HG03521 (cell line): Measurements from ENCODE around the gene SF3A2.

ENCODE experiments used
- ATAC-seq: cut with Tn5 transposase; IDR thresholded peaks from one replicate; pipeline ENCODE4 v1.9.1; 2021; ENCODE audit warnings: mild to moderate bottlenecking, moderate library complexity; ENCODE audit not compliant: unreplicated experiment

SF3A2 gene

DNA sequence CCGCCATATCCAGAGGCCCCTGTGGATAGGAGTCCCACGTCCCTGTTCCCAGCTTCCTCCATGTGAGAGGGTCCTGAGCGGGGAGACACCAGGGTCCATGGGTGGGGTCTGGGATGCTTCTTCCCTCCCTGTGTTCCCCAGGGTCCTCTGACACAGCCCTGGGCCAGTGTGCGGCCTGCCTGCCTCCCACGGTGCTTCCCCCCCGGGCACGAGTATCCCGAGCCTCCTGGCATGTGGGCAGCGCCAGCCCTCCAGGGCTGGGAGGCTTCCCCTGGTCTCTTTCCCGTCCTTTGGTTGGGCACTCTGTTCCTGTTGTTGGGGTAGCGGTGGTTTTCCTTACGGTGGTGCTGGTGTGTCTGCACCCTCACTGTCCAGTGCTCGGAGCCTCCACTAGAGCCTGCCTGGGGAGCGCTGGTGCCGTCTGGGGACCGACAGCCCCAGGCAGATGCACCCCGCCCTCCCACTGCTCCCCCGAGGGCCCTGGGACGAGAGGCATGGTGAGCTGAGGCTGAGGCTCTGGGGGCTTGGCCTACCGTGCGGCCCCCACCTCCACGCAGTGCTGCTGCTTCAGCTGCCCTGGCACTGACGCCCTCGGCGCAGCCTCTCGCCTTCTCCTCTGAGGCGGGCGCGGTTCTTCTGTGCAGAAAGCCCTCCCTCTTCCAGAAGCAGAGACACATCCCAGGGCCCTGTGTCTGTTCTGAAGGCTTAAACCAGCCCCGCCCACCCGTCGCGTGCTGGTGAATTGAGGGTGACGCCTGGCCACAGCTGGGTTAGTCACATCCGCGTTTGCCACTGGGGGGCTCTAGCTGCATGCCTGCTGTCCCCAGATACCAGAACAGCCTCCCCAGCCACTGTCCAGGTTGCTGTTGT, 28.4 kb upstream of the SF3A2 start:
- ATAC-seq = no peak

DNA sequence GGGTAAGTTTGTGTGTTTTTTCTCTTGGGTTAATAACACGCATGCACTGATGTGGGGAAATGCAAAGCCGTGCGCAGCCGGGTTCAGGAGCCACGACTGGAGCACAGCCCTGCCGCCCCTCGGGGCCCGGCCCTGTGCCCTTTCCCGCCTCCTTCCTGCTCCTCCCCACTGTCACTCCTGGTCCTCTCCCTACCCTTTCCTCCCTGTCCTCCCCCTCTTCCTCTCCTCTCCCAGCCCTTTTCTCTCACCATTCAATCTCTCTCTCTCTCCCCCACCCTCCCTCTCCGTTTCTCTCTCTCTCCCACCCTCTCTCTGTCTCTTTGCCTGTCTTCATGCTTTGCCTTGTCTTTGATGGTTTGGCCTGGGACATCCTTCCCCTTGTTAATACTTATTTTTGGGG, 27.6 kb upstream of the SF3A2 start:
- no peak for ATAC-seq

DNA sequence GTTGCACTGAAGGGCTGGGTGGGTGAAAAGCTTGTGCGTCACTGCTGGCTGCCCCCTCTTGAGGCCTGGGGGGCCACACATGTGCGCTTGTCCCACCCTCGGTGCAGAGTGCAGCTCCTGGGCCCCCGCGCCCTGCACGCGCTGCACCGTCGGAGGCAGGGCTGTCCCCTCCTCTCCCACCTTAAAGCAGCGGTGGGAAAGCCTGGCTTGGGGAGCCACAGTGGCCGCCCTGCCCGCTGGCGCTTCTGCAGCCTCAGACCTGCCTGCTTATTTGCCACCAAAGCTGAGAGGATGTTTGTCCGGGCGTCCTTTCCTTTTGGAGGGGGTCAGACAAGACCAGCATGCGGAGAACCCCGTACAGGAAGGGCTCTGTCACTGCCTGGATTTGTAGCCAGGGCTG, 27.2 kb upstream of the SF3A2 start:
- ATAC-seq = no peak

DNA sequence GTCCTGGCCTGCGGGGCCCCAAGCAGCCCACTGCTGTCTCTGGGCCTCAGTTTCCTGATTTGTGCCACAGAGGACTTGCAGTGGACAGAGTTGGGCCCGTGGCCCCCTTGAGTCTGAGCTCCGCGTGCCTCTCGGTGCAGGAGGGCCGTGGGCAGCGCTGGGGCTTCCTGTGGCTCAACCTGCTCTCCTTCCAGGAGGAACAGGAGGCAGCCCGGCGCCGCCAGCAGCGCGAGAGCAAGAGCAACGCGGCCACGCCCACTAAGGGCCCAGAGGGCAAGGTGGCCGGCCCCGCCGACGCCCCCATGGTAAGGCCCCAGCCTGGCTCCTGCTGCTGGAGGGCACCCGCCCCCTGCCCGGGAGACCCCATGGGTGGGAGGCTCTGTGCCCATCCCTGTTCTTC, 26.4 kb upstream of the SF3A2 start:
- ATAC-seq = no peak

DNA sequence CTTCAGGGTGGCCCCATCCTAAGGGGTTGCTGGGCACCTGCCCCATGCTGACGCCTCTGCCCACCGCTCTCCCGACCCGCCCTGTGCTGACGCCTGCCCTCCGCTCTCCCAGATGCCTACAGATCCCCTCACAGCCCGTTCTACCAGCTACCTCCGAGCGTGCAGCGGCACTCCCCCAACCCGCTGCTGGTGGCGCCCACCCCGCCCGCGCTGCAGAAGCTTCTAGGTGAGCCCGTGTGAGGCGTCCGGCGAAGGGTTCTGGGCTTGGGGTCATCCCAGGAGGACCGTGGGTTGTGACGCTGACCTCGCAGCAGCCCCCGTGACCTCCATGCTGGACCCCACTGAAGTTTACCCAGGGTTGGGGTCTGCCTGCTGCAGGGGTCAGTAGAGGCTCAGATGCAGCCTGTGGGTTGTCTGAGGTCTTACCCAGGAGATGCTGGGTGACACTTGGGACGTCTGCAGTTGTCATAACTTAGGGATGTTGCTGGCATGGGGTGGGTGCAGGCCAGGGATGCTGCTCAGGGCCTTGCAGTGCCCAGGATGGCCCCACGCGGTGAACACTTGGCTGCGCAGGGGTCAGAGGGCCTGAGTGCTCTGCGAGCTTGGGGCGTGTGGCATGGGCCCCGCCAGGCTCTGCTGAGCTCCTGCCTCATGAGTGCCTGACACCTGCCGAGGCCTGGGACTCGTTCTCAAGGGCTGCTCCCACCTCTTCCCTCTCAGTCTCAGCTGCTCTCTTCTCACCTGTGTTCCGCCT, 25.5 kb upstream of the SF3A2 start:
- no peak for ATAC-seq

DNA sequence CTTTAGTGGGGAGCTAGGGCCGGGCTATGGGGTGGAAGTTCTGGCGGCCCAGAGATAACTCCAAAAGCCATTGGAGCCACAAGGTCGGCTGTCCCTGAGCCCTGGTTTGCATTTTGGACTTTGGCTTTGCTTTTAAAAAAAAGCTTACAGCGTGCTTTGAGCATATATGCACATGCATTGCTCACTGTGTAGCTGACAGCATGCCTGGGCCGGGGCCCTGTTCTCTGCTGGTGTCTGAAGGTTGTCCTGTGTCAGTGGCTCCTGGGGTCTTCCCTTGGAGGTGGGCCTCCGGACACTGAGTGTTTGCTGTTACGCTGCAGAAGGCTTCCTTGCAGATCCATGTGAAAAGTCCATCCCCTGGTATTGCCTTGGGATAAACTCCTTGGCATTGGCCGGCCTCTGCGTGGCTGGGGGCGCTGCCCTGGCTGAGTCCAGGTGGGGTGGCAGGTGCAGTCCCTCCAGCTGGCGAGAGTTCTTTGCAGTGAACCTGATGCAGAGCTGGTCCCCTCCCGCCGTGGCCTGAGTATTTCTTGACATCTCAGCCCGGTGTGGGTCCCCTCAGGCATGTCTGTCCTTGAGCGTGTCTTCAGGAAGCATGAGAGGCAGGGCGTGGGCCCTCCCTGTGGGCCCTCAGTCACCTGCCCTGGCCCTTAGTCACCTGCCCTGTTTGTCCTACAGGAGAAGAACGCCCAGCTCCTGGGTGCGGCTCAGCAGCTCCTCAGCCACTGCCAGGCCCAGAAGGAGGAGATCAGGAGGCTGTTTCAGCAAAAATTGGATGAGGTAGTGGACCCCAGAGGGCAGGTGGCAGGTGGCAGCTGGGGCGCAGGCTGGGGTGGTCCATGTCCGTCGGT, 23.5 kb upstream of the SF3A2 start:
- no peak for ATAC-seq

DNA sequence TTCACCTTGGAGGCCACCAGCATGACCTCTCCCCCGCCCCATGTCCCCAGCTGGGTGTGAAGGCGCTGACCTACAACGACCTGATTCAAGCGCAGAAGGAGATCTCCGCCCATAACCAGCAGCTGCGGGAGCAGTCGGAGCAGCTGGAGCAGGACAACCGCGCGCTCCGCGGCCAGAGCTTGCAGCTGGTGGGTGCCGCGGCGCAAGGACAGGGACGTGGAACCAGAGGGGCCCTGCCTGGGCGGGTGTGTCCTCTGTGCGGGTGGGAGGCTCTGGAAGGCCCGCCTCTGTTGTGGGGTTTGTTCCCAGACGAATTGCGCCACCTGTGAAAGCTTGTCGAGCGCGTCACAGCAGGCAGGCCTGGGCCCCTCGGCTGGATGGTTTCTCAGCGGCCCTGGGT, 22.8 kb upstream of the SF3A2 start:
- ATAC-seq = no peak

DNA sequence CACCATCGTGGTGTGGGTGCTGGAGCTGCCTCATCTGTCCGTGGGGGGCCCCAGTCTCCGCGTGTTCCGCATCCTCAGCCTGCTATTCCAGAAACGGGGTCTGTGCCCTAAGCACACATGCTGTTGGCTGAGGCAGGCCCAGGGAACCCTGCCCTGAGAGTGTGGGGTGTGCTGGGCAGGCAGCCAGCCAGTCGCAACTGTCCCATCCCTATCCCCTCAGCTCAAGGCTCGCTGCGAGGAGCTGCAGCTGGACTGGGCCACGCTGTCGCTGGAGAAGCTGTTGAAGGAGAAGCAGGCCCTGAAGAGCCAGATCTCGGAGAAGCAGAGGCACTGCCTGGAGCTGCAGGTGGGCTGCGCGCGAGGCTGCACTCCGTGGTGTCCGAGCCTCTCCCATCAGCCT, 22.4 kb upstream of the SF3A2 start:
- no peak for ATAC-seq

DNA sequence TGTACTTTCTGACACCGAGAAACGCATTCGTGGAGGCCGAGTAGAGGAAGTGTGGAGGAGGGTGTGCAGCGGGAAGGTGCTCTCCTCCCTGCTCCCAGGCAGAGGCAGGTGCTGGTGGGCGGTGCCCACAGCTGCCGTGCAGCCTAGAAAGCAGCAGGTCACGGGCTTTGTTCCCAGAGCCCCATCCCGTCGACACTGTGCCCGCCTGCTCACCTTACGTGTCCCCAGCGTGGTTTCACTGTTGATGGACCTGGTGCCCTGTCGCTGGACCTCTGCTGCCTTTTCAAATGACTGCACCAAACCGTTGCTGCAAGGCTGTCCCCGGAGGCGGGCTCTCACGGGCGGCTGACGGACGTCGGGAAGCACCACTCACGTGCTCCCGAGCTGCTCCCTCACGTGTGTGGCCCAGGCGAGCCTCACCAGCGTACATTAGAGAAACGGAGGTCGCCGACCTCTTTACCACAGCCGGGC, 21.3 kb upstream of the SF3A2 start:
- ATAC-seq = no peak

DNA sequence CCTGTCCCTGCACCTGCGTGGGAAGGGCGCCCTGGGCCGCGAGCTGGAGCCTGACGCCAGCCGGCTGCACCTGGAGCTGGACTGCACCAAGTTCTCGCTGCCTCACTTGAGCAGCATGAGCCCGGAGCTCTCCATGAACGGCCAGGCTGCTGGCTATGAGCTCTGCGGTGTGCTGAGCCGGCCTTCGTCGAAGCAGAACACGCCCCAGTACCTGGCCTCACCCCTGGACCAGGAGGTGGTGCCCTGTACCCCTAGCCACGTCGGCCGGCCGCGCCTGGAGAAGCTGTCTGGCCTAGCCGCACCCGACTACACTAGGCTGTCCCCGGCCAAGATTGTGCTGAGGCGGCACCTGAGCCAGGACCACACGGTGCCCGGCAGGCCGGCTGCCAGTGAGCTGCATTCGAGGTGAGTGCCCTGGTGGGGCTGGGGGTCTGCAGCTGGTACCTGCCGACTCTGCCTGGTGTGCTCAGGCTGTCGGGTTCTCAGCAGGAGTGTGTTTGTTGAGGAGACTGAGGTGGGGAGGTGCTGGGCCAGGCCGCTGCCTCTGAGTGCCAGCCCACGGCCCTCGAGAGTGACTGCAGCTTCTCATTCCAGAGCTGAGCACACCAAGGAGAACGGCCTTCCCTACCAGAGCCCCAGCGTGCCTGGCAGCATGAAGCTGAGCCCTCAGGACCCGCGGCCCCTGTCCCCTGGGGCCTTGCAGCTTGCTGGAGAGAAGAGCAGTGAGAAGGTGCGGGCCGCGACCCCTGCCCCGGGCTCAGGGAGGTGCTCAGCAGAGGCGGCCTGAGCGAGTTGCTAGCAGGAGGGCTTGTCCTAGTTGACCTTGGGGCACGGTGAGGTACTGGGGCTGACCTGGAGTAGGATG, 20.0 kb upstream of the SF3A2 start:
- no peak for ATAC-seq

DNA sequence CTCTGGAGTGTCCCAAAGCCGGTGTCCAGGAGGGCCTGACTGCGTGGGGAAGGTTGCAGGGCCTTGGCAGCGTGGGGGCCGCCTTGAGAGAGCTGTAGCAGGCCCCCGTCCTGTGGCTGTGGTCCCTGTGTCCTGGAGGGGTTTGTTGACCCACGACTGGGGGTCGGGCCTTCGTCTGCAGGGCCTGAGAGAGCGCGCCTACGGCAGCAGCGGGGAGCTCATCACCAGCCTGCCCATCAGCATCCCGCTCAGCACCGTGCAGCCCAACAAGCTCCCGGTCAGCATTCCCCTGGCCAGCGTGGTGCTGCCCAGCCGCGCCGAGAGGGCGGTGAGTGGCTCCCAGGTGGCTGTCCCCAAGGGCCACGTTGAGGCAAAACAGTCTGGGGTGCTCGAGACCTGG, 19.0 kb upstream of the SF3A2 start:
- no peak for ATAC-seq

DNA sequence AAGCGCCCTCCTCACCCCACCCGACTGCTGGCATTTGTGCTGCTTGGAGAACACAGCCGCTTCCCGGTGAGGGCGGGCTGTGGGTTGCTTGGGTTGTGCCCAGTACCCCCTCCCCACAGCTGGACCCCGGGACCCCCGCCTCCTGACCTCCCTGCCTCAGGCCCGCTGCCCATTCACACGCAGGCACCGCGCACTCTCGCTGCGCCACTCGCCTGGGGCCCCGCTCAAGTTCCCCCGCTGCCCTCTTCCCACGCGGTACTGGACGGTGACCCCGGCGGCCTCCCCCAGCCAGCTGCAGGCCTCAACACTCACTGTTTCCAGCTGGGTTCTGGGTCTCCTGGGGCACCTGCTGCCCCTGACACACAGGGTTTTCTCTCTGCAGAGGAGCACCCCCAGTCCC, 16.9 kb upstream of the SF3A2 start:
- no peak for ATAC-seq

DNA sequence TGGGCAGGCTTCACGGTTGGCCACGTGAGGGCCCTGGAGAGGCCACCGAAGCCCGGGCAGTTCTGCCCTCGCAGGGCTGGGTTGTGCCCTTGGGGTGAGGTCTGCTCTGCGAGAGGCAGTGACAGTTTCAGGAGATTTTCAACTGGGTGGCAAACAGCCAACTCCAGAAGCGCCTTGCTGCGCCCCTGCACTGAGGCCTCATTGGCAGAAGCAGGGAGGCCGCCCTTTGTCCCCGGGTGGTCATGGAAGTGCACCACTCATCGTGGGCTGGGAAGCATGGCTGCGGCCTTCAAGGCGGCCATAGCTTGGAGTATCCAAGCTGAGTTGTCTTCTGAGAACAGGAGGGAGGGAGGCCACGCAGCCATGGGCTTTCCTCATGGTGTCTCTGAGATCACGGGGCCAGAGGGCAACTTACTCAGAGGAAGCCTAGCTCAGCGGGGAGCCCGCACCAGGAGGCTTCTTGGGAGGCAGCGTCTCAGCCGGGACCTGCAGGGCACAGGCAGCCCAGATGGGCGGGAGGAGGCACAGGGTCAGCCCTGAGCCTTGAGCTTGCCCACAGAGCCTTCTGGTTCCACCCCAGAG, 15.3 kb upstream of the SF3A2 start:
- no peak for ATAC-seq

DNA sequence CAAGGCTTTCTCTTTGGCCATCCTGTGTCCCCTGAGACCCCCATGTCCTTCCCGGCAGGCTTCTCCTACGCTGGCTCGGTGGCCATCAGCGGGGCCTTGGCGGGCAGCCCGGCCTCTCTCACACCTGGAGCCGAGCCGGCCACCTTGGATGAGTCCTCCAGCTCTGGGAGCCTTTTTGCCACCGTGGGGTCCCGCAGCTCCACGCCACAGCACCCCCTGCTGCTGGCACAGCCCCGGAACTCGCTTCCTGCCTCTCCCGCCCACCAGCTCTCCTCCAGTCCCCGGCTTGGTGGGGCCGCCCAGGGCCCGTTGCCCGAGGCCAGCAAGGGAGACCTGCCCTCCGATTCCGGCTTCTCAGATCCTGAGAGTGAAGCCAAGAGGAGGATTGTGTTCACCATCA, 14.7 kb upstream of the SF3A2 start:
- no peak for ATAC-seq

DNA sequence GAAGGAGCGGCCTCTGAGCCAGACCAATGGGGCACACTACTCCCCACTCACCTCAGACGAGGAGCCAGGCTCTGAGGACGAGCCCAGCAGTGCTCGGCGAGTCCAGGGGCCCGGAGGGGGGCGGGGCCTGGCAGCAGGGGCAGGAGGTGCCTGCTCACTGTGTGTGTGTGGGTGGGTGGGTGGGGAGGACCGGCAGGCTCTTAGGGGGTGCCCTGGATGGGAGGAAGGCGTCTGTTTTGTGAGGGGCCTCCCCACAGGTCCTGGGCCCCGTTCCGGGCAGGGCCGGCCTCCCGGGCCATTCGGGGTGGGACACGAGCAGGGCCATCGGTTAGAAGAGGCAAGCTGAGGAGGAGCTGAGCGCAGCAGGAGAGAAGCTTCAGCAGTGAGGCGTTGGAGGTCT, 13.2 kb upstream of the SF3A2 start:
- ATAC-seq = no peak

DNA sequence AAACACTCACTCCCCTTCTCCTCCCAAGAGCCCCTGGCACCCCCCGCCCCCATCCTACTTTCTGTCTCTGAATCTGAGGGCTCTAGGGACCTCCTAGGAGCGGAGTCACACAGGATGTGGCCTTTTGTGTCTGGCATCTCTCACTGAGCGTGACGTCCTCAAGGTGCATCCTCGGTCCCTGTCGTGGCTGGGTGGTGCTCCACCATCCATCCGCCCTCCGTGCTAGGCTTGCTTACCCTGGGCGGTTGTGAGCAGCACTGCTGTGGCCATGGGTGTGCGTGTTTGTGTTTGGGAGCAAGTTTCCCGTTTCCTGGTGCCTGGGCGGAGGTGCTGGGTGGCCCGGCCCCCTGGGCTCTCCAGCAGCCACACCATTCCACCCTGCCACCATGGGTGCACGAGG, 12.7 kb upstream of the SF3A2 start:
- no peak for ATAC-seq

DNA sequence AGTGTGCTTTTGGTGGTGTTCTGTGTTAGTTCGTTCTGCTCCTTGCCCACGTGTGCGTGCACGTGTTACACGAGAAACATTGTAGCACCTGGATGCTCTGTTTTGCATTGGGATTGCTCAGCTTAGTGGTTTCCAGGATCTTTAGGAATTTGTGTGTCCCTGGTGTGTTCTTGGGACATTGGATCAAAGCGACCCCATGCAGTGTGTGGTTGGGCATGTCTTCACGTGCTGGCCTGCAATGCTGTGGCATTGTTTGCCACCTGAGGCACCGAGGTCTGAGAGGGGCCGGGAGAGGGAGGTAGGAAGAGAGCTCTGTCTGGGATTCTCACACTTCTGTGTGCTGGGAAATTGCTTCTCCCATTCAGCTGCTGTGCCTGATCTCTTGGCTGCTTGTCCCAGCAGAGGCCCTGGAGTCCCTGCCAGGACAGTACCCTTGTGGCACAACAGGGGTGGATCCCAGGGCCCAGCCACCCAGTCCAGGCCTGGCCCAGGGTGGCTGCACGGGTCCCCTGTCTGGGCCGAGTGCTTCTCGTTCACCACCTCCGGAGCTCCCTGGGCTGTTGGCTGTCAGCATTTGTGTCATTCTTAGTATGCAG, 11.8 kb upstream of the SF3A2 start:
- ATAC-seq = no peak

DNA sequence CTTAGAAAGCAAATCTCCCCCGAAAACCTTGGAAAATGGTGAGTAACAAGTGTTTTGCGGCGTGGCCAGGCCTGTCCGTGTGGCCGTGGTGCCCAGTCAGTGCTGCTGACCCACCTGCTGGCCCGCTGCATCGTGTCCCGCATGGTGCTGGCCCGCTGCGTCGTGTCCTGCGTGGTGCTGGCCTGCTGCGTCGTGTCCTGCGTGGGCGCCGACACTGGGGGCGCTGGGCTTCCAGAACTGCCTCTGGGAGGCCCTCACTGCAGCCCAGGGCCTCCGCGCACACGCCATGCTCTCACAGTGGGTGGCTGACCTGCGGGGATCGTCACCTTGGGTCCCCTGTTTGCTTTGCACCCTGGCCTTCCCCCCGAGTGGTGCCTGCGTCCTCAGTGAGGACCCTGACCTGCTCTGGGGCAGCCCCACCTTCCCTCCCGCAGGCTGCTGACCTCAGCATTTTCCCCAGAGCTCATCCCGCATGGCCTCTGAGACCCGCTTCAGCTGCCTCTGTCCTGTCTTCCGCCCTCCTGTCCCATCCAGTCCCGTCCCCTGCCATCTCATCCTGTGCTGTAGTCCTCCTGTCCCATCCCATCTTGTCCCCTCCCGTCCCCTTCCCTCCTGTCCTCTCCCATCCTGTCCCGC, 11.1 kb upstream of the SF3A2 start:
- no peak for ATAC-seq
